GM12891 (cell line): ENCODE results near the gene FOXN3.
A peak's percentile ranks its signal among the peaks of the same experiment; 100 is the strongest.
"Not testable (repeated sequence)": the region's sequence is repeated elsewhere in the genome, so short reads cannot be mapped to it uniquely, and the experiment has no call there.

Experiments
- DNase-seq: peaks from one replicate; pipeline ENCODE4 v3.0.0; 2011; ENCODE audit warnings: low spot score; ENCODE audit not compliant: insufficient read length
- FAIRE-seq: peaks from 2 replicates; lab custom pipeline; 2011; peaks lifted over from hg19 to GRCh38; lab: Jason Lieb, UNC
- PAX5 ChIP-seq: IDR thresholded peaks from 2 replicates; pipeline ENCODE4 v1.6.1; 2011; ENCODE audit warnings: low read length, moderate library complexity, mild to moderate bottlenecking; ENCODE audit not compliant: insufficient read depth, severe bottlenecking
- POLR2A ChIP-seq: IDR thresholded peaks from 2 replicates; pipeline ENCODE4 v1.6.1; 2011; ENCODE audit warnings: low read depth, low read length, control low read depth
- POLR2AphosphoS5 ChIP-seq: IDR thresholded peaks from 2 replicates; pipeline ENCODE4 v1.6.1; 2011; ENCODE audit warnings: low read depth, low read length, control low read depth
- POU2F2 ChIP-seq: IDR thresholded peaks from 2 replicates; pipeline ENCODE4 v1.6.1; 2011; ENCODE audit warnings: low read depth, mild to moderate bottlenecking, control low read depth, low read length, moderate library complexity
- SPI1 ChIP-seq: IDR thresholded peaks from 2 replicates; pipeline ENCODE4 v1.6.1; 2011; ENCODE audit warnings: low read depth, low read length, control low read depth
- TAF1 ChIP-seq: IDR thresholded peaks from 2 replicates; pipeline ENCODE4 v1.6.1; 2011; ENCODE audit warnings: low read depth, low read length, control low read depth

The FOXN3 gene

DNA sequence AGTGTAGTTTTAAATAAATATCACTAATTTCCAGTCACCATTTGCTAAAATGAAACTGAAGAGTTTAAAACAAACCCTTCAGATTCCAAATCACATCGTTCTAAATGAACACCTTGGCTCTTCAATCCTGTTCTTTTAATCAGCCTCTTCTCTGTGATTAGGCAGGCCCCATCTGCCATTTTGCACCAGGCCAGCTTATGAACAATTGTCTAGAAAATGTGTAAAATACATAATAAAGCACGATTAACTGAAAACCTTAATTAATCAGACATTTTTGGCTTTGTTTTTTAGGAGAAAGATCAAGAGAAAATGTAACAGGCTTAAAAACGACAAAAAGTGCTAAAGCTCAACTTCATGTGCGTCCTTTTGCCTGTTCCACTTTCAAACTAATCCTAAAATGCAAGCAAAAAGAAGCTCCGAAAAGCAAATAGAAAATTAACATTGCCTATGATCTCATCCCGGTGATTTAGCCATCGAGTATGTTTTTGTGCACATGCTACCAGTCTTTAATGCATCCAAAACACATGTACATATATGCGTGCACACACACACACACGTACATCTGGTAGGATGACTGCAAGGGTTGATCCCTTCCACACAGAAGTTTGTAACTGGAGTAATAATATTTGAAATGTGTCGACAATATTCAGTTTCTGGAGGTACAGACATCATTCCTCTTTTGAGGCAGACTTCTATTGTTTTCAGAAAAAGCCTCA is 288.6 kb downstream of the FOXN3 start:
- TF ChIP-seq POLR2AphosphoS5 (no peak), PAX5 (no peak), POU2F2 (no peak), SPI1 (no peak), POLR2A (no peak), TAF1 (no peak)
- DNase-seq (no peak), FAIRE-seq (no peak)

DNA sequence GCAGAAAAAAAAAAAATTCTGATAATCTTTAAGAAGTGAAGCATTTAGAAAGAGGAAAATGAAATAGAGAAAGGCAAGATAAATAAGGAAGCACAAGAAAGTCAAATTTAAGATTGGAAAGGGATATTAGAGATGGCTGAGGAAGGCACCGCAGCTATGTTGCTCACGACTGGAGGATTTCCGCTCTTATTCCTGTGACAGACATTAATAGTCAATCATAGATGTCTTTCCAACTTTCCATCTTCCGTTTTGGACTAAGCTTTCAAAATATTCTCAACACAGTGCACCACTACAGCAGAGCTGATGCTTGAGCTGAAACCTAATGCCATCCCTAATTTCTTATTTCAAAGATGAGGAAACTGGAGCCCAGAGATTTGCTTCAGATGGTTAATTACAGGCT is 290.6 kb downstream of the FOXN3 start:
- TF ChIP-seq PAX5 (no peak), POU2F2 (no peak), POLR2A (no peak), SPI1 (no peak), POLR2AphosphoS5 (no peak), TAF1 (no peak)
- FAIRE-seq, result no peak
- no peak for DNase-seq

DNA sequence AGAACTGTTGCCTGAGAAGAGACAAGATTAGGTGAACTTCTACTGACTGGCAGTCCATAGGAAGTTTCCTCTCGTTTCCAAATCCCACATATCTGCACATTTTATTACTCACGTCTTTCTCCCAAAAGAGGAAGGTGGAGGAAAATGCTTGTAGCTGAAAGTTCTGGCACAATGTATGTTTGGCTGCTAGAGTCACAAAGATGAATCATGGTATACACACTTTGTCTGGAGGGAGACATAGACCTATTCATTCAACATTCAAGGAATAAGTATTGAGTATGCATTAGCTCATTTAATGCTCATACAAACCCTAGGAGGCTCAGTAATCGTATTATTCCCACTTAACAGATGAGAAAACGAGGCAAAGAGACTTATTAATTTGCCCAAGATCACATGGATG is 291.8 kb downstream of the FOXN3 start:
- DNase-seq, result no peak
- TF ChIP-seq POLR2A, result no peak
- no peak for TF ChIP-seq TAF1
- no peak for TF ChIP-seq SPI1
- TF ChIP-seq POLR2AphosphoS5, result no peak
- no peak for TF ChIP-seq POU2F2
- TF ChIP-seq PAX5, result no peak
- FAIRE-seq, result no peak

DNA sequence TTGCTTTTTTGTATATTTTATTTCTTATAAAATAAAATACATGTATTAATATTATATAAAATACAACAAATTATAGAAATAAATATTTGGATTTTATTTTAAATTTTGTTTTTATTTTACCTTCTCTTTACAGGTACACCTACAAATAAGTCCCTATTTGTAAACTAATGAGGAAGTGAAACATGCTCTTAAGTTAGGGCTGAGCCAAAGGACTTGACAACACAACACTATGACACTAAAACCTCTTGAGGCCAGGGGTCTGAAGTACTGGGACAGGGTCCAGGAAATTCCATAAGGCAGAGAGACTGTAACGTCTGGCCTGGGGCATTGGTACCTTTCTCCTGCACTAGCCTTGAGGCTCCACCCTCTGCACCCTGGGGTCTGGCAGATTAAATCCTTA is 293.2 kb downstream of the FOXN3 start:
- FAIRE-seq (no peak), DNase-seq (no peak)
- TF ChIP-seq POU2F2 (no peak), POLR2A (no peak), SPI1 (peak; percentile 92), POLR2AphosphoS5 (no peak), PAX5 (no peak), TAF1 (no peak)

DNA sequence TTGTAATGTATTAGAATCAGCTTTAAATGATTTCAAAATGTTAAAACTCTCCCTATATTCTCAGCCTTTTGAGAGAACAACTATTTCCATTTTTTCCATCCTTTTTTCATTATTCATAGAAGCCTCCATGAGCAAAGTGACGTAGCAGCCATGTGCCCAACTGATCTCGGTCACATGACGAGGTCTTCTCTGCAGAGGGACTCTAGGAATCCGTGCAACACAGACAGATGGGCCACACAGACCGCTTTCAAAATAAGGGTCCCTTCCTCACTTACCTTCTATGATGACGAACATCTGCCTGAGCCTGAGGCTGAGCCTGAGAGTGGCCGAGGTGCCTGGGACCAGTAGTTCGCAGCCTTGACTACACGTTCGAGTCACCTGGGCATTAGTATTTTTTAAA is 293.8 kb downstream of the FOXN3 start:
- TF ChIP-seq PAX5 (no peak), POU2F2 (no peak), TAF1 (no peak), SPI1 (no peak), POLR2AphosphoS5 (no peak), POLR2A (no peak)
- FAIRE-seq (no peak), DNase-seq (no peak)

DNA sequence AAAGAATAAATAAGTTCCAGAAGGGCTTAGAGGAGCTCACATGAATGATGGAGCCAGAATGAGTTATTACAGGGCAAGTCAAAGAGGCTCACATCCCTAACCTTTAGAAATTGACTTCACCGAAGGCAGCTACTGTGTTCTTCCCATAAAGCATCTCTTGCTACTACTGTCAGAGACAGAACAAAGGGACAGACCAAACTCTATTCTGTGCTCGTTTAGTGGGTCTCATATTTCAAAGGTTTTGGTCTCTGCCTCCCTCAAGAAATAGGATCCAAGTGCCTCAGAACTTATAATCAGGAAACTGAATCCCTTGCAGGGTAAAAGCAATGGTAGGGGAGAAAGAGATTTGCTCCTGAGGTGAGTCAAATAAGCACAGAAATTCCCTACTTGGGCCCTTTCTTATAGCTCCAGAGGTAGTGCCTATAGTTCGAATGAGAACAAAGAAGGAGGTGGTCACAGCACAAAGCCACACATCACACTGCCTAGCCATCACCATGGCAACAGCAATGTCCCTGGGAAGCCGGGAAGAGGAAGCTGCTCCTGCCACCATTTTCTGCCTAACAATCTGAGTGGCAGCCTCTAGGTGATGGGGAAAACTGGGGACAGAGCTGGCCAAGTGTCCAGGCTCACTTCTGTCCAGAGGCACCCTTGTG is 294.9 kb downstream of the FOXN3 start:
- FAIRE-seq, result no peak
- TF ChIP-seq SPI1 (no peak), POLR2AphosphoS5 (no peak), PAX5 (no peak), POLR2A (no peak)
- DNase-seq, result no peak

DNA sequence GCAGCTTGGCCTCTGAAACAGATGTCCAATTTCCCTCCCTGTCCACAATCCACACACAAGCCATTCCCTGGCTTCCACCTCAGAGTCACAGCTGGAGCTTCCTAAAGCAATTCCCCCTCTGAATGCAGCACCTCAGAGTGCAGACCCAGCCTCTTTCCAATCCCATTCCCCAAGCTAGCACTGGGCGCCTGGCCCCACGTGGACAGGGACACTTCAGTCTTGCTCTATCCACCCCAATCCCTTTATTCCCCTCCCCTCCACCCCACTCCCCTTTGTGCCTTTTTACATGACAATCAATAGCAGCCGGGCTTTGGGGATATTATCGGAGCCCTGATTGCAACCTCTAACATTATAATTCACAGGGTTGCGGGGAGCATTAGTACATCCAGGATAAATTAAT is 300.0 kb downstream of the FOXN3 start:
- TF ChIP-seq PAX5 (no peak), TAF1 (no peak), SPI1 (no peak), POLR2A (no peak), POLR2AphosphoS5 (no peak), POU2F2 (no peak)
- FAIRE-seq (no peak), DNase-seq (no peak)

DNA sequence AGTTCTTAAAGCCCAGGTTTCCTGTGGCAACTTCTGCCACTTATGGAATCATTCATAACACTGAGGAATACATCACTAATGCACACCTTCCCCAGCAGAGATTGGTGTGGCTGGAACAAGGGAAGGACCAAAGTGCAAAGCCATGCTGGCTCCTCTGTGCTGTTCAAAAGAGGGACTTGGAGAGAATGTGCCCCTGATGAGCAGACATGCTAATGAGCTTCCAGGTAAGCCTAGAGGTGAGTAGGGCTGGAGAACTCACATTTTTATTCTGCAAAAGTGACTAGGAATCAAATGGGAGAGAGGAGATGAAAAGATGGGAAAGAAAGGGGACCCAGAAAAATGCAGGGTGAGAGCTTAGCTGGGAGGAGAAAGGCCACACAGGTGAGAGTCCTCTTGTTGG is 302.9 kb downstream of the FOXN3 start:
- TF ChIP-seq PAX5, result no peak
- TF ChIP-seq TAF1, result no peak
- TF ChIP-seq POU2F2, result no peak
- TF ChIP-seq POLR2AphosphoS5, result no peak
- FAIRE-seq (no peak), DNase-seq (no peak)

DNA sequence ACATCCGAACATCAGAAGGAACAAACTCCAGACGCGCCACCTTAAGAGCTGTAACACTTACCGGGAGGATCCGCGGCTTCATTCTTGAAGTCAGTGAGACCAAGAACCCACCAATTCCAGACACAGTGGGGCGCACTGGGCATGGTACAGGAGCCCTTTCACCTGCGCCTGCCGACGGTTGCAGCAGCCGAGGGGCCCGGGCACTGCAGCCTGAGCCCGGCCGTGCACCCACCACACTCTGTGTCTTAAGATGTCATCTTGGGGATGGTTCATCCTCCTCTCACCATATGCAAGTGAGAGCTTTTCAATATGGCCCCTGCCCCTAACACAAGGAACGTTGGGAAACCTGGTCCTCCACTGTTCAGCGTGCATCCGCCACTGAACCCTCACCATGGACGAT is 304.3 kb downstream of the FOXN3 start:
- no peak for DNase-seq
- no peak for FAIRE-seq
- TF ChIP-seq PAX5 (no peak), POLR2AphosphoS5 (no peak), POLR2A (no peak), SPI1 (no peak), TAF1 (no peak), POU2F2 (no peak)

DNA sequence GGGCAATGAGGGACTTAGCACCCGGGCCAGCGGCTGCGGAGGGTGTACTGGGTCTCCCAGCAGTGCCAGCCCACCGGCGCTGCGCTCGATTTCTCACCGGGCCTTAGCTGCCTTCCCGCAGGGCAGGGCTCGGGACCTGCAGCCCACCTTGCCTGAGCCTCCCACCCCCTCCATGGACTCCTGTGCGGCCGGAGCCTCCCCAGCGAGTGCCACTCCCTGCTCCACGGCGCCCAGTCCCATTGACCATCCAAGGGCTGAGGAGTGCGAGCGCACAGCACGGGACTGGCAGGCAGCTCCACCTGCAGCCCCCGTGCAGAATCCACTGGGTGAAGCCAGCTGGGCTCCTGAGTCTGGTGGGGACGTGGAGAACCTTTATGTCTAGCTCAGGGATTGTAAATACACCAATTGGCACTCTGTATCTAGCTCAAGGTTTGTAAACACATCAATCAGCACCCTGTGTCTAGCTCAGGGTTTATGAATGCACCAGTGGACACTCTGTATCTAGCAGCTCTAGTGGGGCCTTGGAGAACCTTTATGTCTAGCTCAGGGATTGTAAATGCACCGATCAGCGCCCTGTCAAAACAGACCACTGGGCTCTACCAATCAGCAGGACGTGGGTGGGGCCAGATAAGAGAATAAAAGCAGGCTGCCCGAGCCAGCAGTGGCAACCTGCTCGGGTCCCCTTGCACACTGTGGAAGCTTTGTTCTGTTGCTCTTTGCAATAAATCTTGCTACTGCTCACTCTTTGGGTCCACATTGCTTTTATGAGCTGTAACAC is 305.1 kb downstream of the FOXN3 start:
- not testable (repeated sequence) for DNase-seq, FAIRE-seq

DNA sequence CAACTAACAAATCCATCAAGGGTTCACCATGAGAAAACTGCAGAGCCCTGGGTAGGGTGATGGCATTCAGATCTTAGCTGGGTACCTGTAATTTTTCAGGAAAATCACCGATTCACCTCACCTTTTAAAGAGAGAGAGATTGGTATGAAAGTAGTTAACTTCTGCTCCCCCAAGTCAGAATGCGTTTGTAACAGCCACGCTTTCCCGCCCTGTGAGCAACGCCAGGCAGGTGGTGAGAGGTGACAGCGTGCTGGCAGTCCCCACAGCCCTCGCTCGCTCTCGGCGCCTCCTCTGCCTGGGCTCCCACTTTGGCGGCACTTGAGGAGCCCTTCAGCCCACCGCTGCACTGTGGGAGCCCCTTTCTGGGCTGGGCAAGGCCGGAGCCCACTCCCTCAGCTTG is 305.8 kb downstream of the FOXN3 start:
- FAIRE-seq, DNase-seq: not testable (repeated sequence)
